Astrocyte (in vitro differentiated cells and primary cell): ENCODE results near the gene AMER2. TPM values are rescaled to one million over a fixed set of nuclear protein-coding genes. Genes with fewer than 3 reads are reported as not detected.

Experiments used
- DNase-seq: peaks from one replicate; pipeline ENCODE4 v3.0.0-alpha.2; 2010; ENCODE audit warnings: low read depth
- FAIRE-seq: peaks from 2 replicates; lab custom pipeline; 2011; peaks lifted over from hg19 to GRCh38; lab: Jason Lieb, UNC
- H2AFZ ChIP-seq: 2 replicates; pipeline ENCODE4 v1.6.0; 2012; ENCODE audit warnings: low read depth, low read length, inconsistent platforms
- H3K27ac ChIP-seq: 2 replicates; pipeline ENCODE4 v1.5.1; 2011; ENCODE audit warnings: low read depth, low read length, inconsistent platforms
- H3K27me3 ChIP-seq: 2 replicates; pipeline ENCODE4 v1.6.0; 2011; ENCODE audit warnings: low read length, inconsistent platforms; ENCODE audit not compliant: insufficient read depth
- H3K36me3 ChIP-seq: 2 replicates; pipeline ENCODE4 v1.5.1; 2011; ENCODE audit warnings: low read length, inconsistent platforms; ENCODE audit not compliant: insufficient read depth
- H3K4me1 ChIP-seq: 2 replicates; pipeline ENCODE4 v1.5.1; 2011; ENCODE audit warnings: low read length, inconsistent platforms; ENCODE audit not compliant: insufficient read depth
- H3K4me2 ChIP-seq: 2 replicates; pipeline ENCODE4 v1.6.0; 2012; ENCODE audit warnings: low read length, inconsistent platforms
- H3K4me3 ChIP-seq: 2 replicates; pipeline ENCODE4 v1.5.1; 2011; ENCODE audit warnings: low read depth, mild to moderate bottlenecking, low read length, inconsistent platforms; ENCODE audit not compliant: insufficient read depth
- H3K79me2 ChIP-seq: 2 replicates; pipeline ENCODE4 v1.6.0; 2012; ENCODE audit warnings: mild to moderate bottlenecking, low read length, inconsistent platforms; ENCODE audit not compliant: insufficient read depth
- H3K9ac ChIP-seq: 2 replicates; pipeline ENCODE4 v1.6.0; 2012; ENCODE audit warnings: mild to moderate bottlenecking, low read length, inconsistent platforms
- H3K9me3 ChIP-seq: 2 replicates; pipeline ENCODE4 v1.5.1; 2012; ENCODE audit warnings: low read depth, mild to moderate bottlenecking, low read length, inconsistent platforms; ENCODE audit not compliant: insufficient read depth
- H4K20me1 ChIP-seq: 2 replicates; pipeline ENCODE4 v1.6.0; 2012; ENCODE audit warnings: low read length, inconsistent platforms; ENCODE audit not compliant: insufficient read depth
- H3K27ac Mint-ChIP-seq: one replicate; pipeline ENCODE4 v1.8.0; 2021; ENCODE audit warnings: mild to moderate bottlenecking, mixed read lengths; ENCODE audit not compliant: unreplicated experiment
- H3K27me3 Mint-ChIP-seq: one replicate; pipeline ENCODE4 v1.8.0; 2021; ENCODE audit warnings: low read depth, mixed read lengths; ENCODE audit not compliant: unreplicated experiment
- H3K36me3 Mint-ChIP-seq: one replicate; pipeline ENCODE4 v1.8.0; 2021; ENCODE audit warnings: low read depth, mixed read lengths; ENCODE audit not compliant: unreplicated experiment
- H3K4me1 Mint-ChIP-seq: one replicate; pipeline ENCODE4 v1.8.0; 2021; ENCODE audit warnings: low read depth, mixed read lengths; ENCODE audit not compliant: unreplicated experiment
- H3K4me3 Mint-ChIP-seq: one replicate; pipeline ENCODE4 v1.8.0; 2021; ENCODE audit warnings: mild to moderate bottlenecking, moderate library complexity, mixed read lengths; ENCODE audit not compliant: unreplicated experiment
- H3K9me3 Mint-ChIP-seq: one replicate; pipeline ENCODE4 v1.8.0; 2021; ENCODE audit warnings: mild to moderate bottlenecking, mixed read lengths; ENCODE audit not compliant: unreplicated experiment
- CTCF ChIP-seq: IDR thresholded peaks from 2 replicates; pipeline ENCODE4 v1.5.1; 2011; ENCODE audit warnings: low read depth, mild to moderate bottlenecking, inconsistent platforms, low read length, moderate library complexity; ENCODE audit not compliant: insufficient read depth
- EZH2 ChIP-seq: IDR thresholded peaks from 2 replicates; pipeline ENCODE4 v1.6.1; 2012; ENCODE audit warnings: mild to moderate bottlenecking, low read length, inconsistent platforms; ENCODE audit not compliant: insufficient read depth
- total RNA-seq: library from RNA; stranded (reverse); gene quantifications from 2 replicates; pipeline ENCODE4 v1.2.1, GENCODE V29; 2021

AMER2 gene
- total RNA-seq, 1 donor from 2014 or later, result 0.02 TPM

- H3K27ac Mint-ChIP-seq, result no peak overlapping the region
Observed at GRCh38 chr13:25200783-25201182, 28.7 kb upstream of the AMER2 start.

GRCh38 chr13:25198647-25199046 lies 26.6 kb upstream of the AMER2 start:
- no peak overlapping the region for H3K4me3 ChIP-seq
- Mint-ChIP-seq H3K9me3 (peaks cover 9% of the 10 kb centered on the region), H3K4me3 (no peak overlapping the region), H3K4me1 (peaks cover 12% of the 10 kb centered on the region), H3K27ac (no peak overlapping the region), H3K36me3 (no peaks in the 10 kb centered on the region), H3K27me3 (peaks cover 12% of the 10 kb centered on the region)
- no peaks in the 10 kb centered on the region for H4K20me1 ChIP-seq
- H2AFZ ChIP-seq, result no peak overlapping the region
- no peak overlapping the region for H3K27ac ChIP-seq
- no peaks in the 10 kb centered on the region for H3K27me3 ChIP-seq
- TF ChIP-seq CTCF, result no peak
- TF ChIP-seq EZH2, result no peak
- no peak overlapping the region for H3K9ac ChIP-seq
- no peaks in the 10 kb centered on the region for H3K36me3 ChIP-seq
- H3K9me3 ChIP-seq, result no peaks in the 10 kb centered on the region
- no peaks in the 10 kb centered on the region for H3K79me2 ChIP-seq
- FAIRE-seq (no peak), DNase-seq (no peak)
- H3K4me1 ChIP-seq, result peaks cover 3% of the 10 kb centered on the region
- H3K4me2 ChIP-seq, result no peak overlapping the region

More at GRCh38 chr13:25200783-25201182, 28.7 kb upstream of the AMER2 start:
- Mint-ChIP-seq H3K36me3 (no peaks in the 10 kb centered on the region), H3K4me1 (peaks cover 12% of the 10 kb centered on the region), H3K27me3 (peaks cover 20% of the 10 kb centered on the region), H3K9me3 (peaks cover 9% of the 10 kb centered on the region), H3K4me3 (no peak overlapping the region)
- no peaks in the 10 kb centered on the region for H3K36me3 ChIP-seq
- H3K4me1 ChIP-seq, result peaks cover 3% of the 10 kb centered on the region
- H2AFZ ChIP-seq, result no peak overlapping the region
- no peaks in the 10 kb centered on the region for H3K79me2 ChIP-seq
- H3K27ac ChIP-seq, result peak overlapping the region; percentile 33
- no peak overlapping the region for H3K9ac ChIP-seq
- no peaks in the 10 kb centered on the region for H3K9me3 ChIP-seq
- peak; percentile 50 for DNase-seq
- no peak overlapping the region for H3K4me3 ChIP-seq
- TF ChIP-seq CTCF (no peak), EZH2 (no peak)
- H4K20me1 ChIP-seq, result no peaks in the 10 kb centered on the region
- H3K27me3 ChIP-seq, result no peaks in the 10 kb centered on the region
- no peak for FAIRE-seq
- H3K4me2 ChIP-seq, result no peak overlapping the region

GRCh38 chr13:25196971-25197370 lies 24.9 kb upstream of the AMER2 start:
- Histone ChIP-seq H3K9me3 (no peaks in the 10 kb centered on the region), H3K9ac (no peak overlapping the region), H3K4me3 (no peak overlapping the region), H3K4me1 (peaks cover 3% of the 10 kb centered on the region), H4K20me1 (no peaks in the 10 kb centered on the region), H2AFZ (no peak overlapping the region), H3K4me2 (no peak overlapping the region), H3K27ac (no peak overlapping the region), H3K79me2 (no peaks in the 10 kb centered on the region), H3K27me3 (no peaks in the 10 kb centered on the region), H3K36me3 (no peaks in the 10 kb centered on the region)
- DNase-seq, result no peak
- no peak for FAIRE-seq
- Mint-ChIP-seq H3K27ac (no peak overlapping the region), H3K4me1 (peaks cover 8% of the 10 kb centered on the region), H3K36me3 (no peaks in the 10 kb centered on the region), H3K27me3 (peaks cover 6% of the 10 kb centered on the region), H3K9me3 (peaks cover 8% of the 10 kb centered on the region), H3K4me3 (no peak overlapping the region)
- TF ChIP-seq EZH2 (no peak), CTCF (no peak)
